Upper lobe of left lung (tissue), 6 donors: Measurements from ENCODE around the gene CDC42. TPM values are rescaled to one million over a fixed set of nuclear protein-coding genes. Genes with fewer than 3 reads are reported as not detected.

Experiments
- ATAC-seq, 2 donors: fragments of 200-7000 bp; cut with Tn5 transposase; one replicate each; pipeline ENCODE4 v1.9.1; 2022; ENCODE audit warnings: mild to moderate bottlenecking in 2 of 2, moderate library complexity in 2 of 2; ENCODE audit not compliant: low FRiP score in 2 of 2
- DNase-seq, 2 donors: peaks; one replicate each; pipeline ENCODE4 v3.0.0-alpha.2; 2019 to 2020
- H3K27ac ChIP-seq, 4 donors: fragments of 200-600 bp; sonication (generic); one replicate each; pipeline ENCODE4 v1.5.1; 2016 to 2019
- H3K27me3 ChIP-seq, 4 donors: fragments of 200-600 bp; sonication (generic); one replicate each; pipeline ENCODE4 v1.5.1; 2017 to 2019
- H3K36me3 ChIP-seq, 4 donors: fragments of 200-600 bp; sonication (generic); one replicate each; pipeline ENCODE4 v1.5.1; 2016 to 2019
- H3K4me1 ChIP-seq, 4 donors: fragments of 200-600 bp; sonication (generic); one replicate each; pipeline ENCODE4 v1.5.1; 2018 to 2019
- H3K4me3 ChIP-seq, 4 donors: fragments of 200-600 bp; sonication (generic); one replicate each; pipeline ENCODE4 v1.5.1; 2017 to 2019; ENCODE audit warnings: mild to moderate bottlenecking in 2 of 4, moderate library complexity in 1 of 4
- H3K9me3 ChIP-seq, 4 donors: fragments of 200-600 bp; sonication (generic); one replicate each; pipeline ENCODE4 v1.5.1; 2018 to 2019
- EP300 ChIP-seq, 4 donors: sonication (generic); formaldehyde crosslinking; IDR thresholded peaks; one replicate each; pipeline ENCODE4 v1.5.1; 2017; ENCODE audit warnings: antibody characterized with exemption in 4 of 4, control low read depth in 2 of 4
- POLR2A ChIP-seq, 4 donors: fragments of 450-650 bp; IDR thresholded peaks; one replicate each; pipeline ENCODE4 v1.5.1; 2016 to 2017; ENCODE audit warnings: antibody characterized with exemption in 4 of 4, mild to moderate bottlenecking in 2 of 4
- POLR2AphosphoS5 ChIP-seq, 2 donors: sonication (generic); formaldehyde crosslinking; IDR thresholded peaks; one replicate each; pipeline ENCODE4 v1.5.1; 2017; ENCODE audit warnings: antibody characterized with exemption in 2 of 2
- WGBS, 2 donors: methylation state at CpG; one replicate each; pipeline ENCODE4 v1.1.5; 2017 to 2018; 5-methylcytosine and 5-hydroxymethylcytosine counted together
- total RNA-seq, 6 donors: library from RNA; depleted of rRNA in 4 of 6; stranded (reverse); fragments of >200 nt in 4 of 6; gene quantifications; one replicate each; pipeline versions ENCODE4 v1.1.0 to v1.2.1, GENCODE V29; 2016 to 2021
- TF ChIP-seq, protein P1 (sequence below), 6 experiments: fragments of 450-650 bp in 4 of 6; fragments of 200-600 bp in 2 of 6; sonication (generic) in 2 of 6; IDR thresholded peaks; one replicate each; pipeline ENCODE4 v1.5.1; 2016 to 2019; ENCODE audit warnings: antibody characterized with exemption in 6 of 6
- donor health status: DM: no; HTN: no; CAD: no; lungs with moderate emphysema.
- donor health status: DM: no; HTN: yes; CAD: no; lungs with severe emphysema.

CDC42 gene
- total RNA-seq, 6 donors from 2014 or later: 24.1 to 248 (median 213) TPM

GRCh38 chr1:22043198-22043769 is 9.2 kb upstream of the CDC42 start:
- H3K4me1 ChIP-seq: peaks cover 10 to 14% (median 13%) of the 10 kb centered on the region in 4 donors
- no peak for DNase-seq
- WGBS, 2 donors: 71 to 87% methylated on average over 3 of the region's 3 CpGs

GRCh38 chr1:22044690-22045420 is 7.7 kb upstream of the CDC42 start:
- 81 to 83% methylated on average over 3 of the region's 3 CpGs for WGBS, 2 donors

More at GRCh38 chr1:22043198-22043769, 9.2 kb upstream of the CDC42 start:
- ATAC-seq: no peak
- Histone ChIP-seq H3K4me3 (no peak overlapping the region), H3K27ac (peak overlapping the region in 1 of 4 donors; percentile 9), H3K9me3 (no peaks in the 10 kb centered on the region), H3K36me3 (no peaks in the 10 kb centered on the region), H3K27me3 (no peaks in the 10 kb centered on the region)
- TF ChIP-seq, protein P1, sequence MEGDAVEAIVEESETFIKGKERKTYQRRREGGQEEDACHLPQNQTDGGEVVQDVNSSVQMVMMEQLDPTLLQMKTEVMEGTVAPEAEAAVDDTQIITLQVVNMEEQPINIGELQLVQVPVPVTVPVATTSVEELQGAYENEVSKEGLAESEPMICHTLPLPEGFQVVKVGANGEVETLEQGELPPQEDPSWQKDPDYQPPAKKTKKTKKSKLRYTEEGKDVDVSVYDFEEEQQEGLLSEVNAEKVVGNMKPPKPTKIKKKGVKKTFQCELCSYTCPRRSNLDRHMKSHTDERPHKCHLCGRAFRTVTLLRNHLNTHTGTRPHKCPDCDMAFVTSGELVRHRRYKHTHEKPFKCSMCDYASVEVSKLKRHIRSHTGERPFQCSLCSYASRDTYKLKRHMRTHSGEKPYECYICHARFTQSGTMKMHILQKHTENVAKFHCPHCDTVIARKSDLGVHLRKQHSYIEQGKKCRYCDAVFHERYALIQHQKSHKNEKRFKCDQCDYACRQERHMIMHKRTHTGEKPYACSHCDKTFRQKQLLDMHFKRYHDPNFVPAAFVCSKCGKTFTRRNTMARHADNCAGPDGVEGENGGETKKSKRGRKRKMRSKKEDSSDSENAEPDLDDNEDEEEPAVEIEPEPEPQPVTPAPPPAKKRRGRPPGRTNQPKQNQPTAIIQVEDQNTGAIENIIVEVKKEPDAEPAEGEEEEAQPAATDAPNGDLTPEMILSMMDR (IDR thresholded peaks at IDR 0.05): no peak
- TF ChIP-seq POLR2AphosphoS5 (IDR thresholded peaks at IDR 0.05): no peak
- no peak for TF ChIP-seq POLR2A (IDR thresholded peaks at IDR 0.05)
- TF ChIP-seq EP300 (IDR thresholded peaks at IDR 0.05): no peak

DNA sequence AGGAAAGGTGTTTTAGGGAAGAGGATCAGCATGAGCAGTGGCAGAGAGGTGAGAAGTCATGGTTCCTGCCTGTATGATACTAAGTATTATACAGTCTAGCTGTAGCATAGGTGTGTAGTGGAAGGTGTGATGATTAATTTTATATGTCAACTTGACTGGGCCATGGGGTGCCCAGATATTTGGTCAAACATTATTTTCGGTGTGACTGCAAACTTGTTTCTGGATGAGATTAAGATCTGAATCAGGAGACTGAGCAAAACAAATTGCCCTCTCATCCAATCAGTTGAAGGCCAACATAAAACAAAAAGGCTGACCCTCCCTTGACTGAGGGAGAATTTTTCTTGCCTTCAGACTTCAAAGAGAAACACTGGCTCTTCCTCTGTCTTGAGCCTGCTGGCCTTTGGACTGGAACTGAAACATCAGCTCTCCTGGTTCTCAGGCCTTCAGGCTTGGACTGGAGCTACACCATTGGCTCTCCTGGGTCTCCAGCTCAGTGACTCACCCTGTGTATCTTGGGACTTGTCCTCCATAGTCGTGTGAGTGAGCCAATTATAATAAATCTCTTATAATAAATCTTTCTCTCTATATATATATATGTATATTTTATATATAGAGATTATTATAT is 6.8 kb upstream of the CDC42 start:
- ATAC-seq (no peak), DNase-seq (no peak)
- H3K4me3 ChIP-seq: no peak overlapping the region
- H3K4me1 ChIP-seq: peaks cover 0 to 4% (median 0%) of the 10 kb centered on the region in 4 donors
- 72 to 79% methylated on average over 2 of the region's 2 CpGs for WGBS, 2 donors
- TF ChIP-seq POLR2A (IDR thresholded peaks at IDR 0.05) (no peak), EP300 (IDR thresholded peaks at IDR 0.05) (no peak), POLR2AphosphoS5 (IDR thresholded peaks at IDR 0.05) (no peak)
- TF ChIP-seq, protein P1 (IDR thresholded peaks at IDR 0.05): no peak
- H3K27me3 ChIP-seq: no peaks in the 10 kb centered on the region
- H3K9me3 ChIP-seq: no peaks in the 10 kb centered on the region
- H3K27ac ChIP-seq: no peak overlapping the region
- H3K36me3 ChIP-seq: no peaks in the 10 kb centered on the region

More at GRCh38 chr1:22044690-22045420, 7.7 kb upstream of the CDC42 start:
- Histone ChIP-seq H3K9me3 (no peaks in the 10 kb centered on the region), H3K36me3 (no peaks in the 10 kb centered on the region), H3K27ac (no peak overlapping the region), H3K4me3 (no peak overlapping the region), H3K4me1 (peaks cover 4 to 11% (median 7%) of the 10 kb centered on the region in 4 donors), H3K27me3 (no peaks in the 10 kb centered on the region)
- DNase-seq (no peak), ATAC-seq (no peak)
- TF ChIP-seq EP300 (IDR thresholded peaks at IDR 0.05) (no peak), POLR2A (IDR thresholded peaks at IDR 0.05) (no peak), POLR2AphosphoS5 (IDR thresholded peaks at IDR 0.05) (no peak)
- TF ChIP-seq, protein P1 (IDR thresholded peaks at IDR 0.05): no peak

GRCh38 chr1:22048351-22049192 is 3.9 kb upstream of the CDC42 start:
- no peaks in the 10 kb centered on the region for H3K36me3 ChIP-seq
- WGBS, 2 donors: 74 to 84% methylated on average over 8 of the region's 8 CpGs
- H3K9me3 ChIP-seq: no peaks in the 10 kb centered on the region
- TF ChIP-seq POLR2A (IDR thresholded peaks at IDR 0.05) (peak in 1 of 4 donors; percentile 19), POLR2AphosphoS5 (IDR thresholded peaks at IDR 0.05) (no peak)
- TF ChIP-seq, protein P1 (IDR thresholded peaks at IDR 0.05): no peak
- H3K4me1 ChIP-seq: peaks cover 0 to 8% (median 1%) of the 10 kb centered on the region in 4 donors
- ATAC-seq: no peak
- H3K27me3 ChIP-seq: no peaks in the 10 kb centered on the region
- no peak overlapping the region for H3K4me3 ChIP-seq
- peak overlapping the region in 1 of 4 donors; percentile 26 for H3K27ac ChIP-seq
- no peak for DNase-seq
